Subcutaneous adipose tissue (tissue), 4 donors: ENCODE results near the gene CHMP3. TPM values are rescaled to one million over a fixed set of nuclear protein-coding genes. Genes with fewer than 3 reads are reported as not detected.

Source experiments
- CTCF ChIP-seq: fragments of 450-650 bp; IDR thresholded peaks from one replicate; pipeline ENCODE4 v1.5.1; 2016; ENCODE audit warnings: low read depth, mild to moderate bottlenecking, control low read depth, antibody characterized with exemption, moderate library complexity
- total RNA-seq, 4 donors: library from RNA; depleted of rRNA; stranded (reverse); fragments of >200 nt; gene quantifications; one replicate each; pipeline ENCODE4 v1.1.0, GENCODE V29; 2016

Gene CHMP3
- total RNA-seq, 4 donors from 2014 or later, result 103 to 228 (median 130) TPM

GRCh38 chr2:86519349-86519748 is 43.9 kb downstream of the CHMP3 start:
- no peak for TF ChIP-seq CTCF

- no peak for TF ChIP-seq CTCF
These were observed 44.8 kb downstream of the CHMP3 start for GRCh38 chr2:86518481-86518880.

- TF ChIP-seq CTCF, result no peak
These were observed 49.1 kb downstream of the CHMP3 start for GRCh38 chr2:86513948-86514660.

GRCh38 chr2:86512892-86513291 is 50.4 kb downstream of the CHMP3 start:
- TF ChIP-seq CTCF, result no peak

- no peak for TF ChIP-seq CTCF
These were observed 51.2 kb downstream of the CHMP3 start for GRCh38 chr2:86512034-86512433.

- no peak for TF ChIP-seq CTCF
These were observed 52.8 kb downstream of the CHMP3 start for GRCh38 chr2:86510436-86510933.

- TF ChIP-seq CTCF, result no peak
These were observed 55.6 kb downstream of the CHMP3 start for GRCh38 chr2:86507600-86507999.
